Measurements from ENCODE around the gene ZNF598. TPM values are rescaled to one million over a fixed set of nuclear protein-coding genes. Genes with fewer than 3 reads are reported as not detected.

ZNF598 gene
- total and polyA plus RNA-seq, 2 experiments from 2014 or later, result 8.5 to 48.6 TPM

GRCh38 chr16:2003827-2004641 is 5.6 kb downstream of the ZNF598 start (continued):
- TF ChIP-seq ETS1 (IDR thresholded peaks at IDR 0.05), result no peak
- TF ChIP-seq NANOG (IDR thresholded peaks at IDR 0.05; ENCODE audit: borderline replicate concordance), result no peak
- TF ChIP-seq ZNF331 (CRISPR knock-in tag; IDR thresholded peaks at IDR 0.05; ENCODE audit: low read depth), result no peak

DNA sequence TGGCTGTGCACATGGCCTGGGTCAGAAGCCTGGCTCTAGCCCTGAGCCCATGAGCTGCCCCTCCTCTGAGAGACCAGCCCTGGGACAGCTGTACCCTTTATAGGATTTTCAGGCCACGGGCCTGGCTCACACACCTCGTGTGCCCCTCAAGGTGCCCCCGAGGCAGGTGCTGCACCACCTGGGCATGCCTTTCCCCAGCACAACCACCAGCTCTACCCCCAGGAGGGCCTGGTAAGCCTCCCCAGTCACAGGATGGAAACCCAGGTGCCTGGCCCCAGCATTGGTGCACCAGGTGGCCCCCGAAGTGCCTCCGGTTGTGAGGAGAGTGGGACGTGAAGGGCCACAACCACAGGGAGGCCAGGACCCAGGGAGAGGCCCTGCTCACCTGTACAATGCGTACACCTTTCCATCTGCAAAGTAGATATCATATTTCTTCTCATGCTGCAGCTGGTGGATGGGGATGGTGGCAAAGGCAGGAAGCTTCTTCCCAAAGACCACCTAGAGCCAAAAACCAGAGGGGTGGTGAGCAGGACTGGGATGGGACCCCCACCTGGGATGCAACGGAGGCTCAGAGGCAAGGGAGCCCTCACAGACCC is 6.3 kb downstream of the ZNF598 start:
- no peak overlapping the region for H3K27ac Mint-ChIP-seq
- peaks cover 32% of the 10 kb centered on the region for H3K79me2 ChIP-seq (replicated peaks; ENCODE audit: insufficient read depth)
- no peak overlapping the region for H3K27ac ChIP-seq (ENCODE audit: low read depth)
- peaks cover 25% of the 10 kb centered on the region for H3K36me3 Mint-ChIP-seq (ENCODE audit: low read depth)
- no peaks in the 10 kb centered on the region for H3K9me3 Mint-ChIP-seq
- H3K4me1 Mint-ChIP-seq, result peaks cover 27% of the 10 kb centered on the region
- no peak overlapping the region for H3K4me3 ChIP-seq
- no peaks in the 10 kb centered on the region for H3K27me3 ChIP-seq (ENCODE audit: insufficient read depth)
- no peaks in the 10 kb centered on the region for H3K36me3 ChIP-seq (ENCODE audit: insufficient read depth)
- peaks cover 8% of the 10 kb centered on the region for H3K27me3 Mint-ChIP-seq (ENCODE audit: insufficient read depth, low read depth, poor library complexity)
- H3K4me2 ChIP-seq, result no peak overlapping the region
- H3F3A ChIP-seq (replicated peaks; ENCODE audit: low read depth), result peaks cover 28% of the 10 kb centered on the region; the same call in 1 of the 2 replicates
- TF ChIP-seq CTCF (conservative IDR thresholded peaks at IDR 0.05; ENCODE audit: low read depth in 2 of 2), result no peak
- TF ChIP-seq NANOG (IDR thresholded peaks at IDR 0.05; ENCODE audit: borderline replicate concordance), result no peak
- no peak for TF ChIP-seq ZNF331 (CRISPR knock-in tag; IDR thresholded peaks at IDR 0.05; ENCODE audit: low read depth)
- TF ChIP-seq ZNF114 (CRISPR knock-in tag; IDR thresholded peaks at IDR 0.05), result no peak
- TF ChIP-seq POLR2AphosphoS5 (IDR thresholded peaks at IDR 0.05; ENCODE audit: low read depth), result no peak
- no peak for TF ChIP-seq STAT1 (IDR thresholded peaks at IDR 0.05; ENCODE audit: unreplicated experiment)
- no peak for TF ChIP-seq EZH2phosphoT487 (IDR thresholded peaks at IDR 0.05; ENCODE audit: unreplicated experiment)
- no peak for TF ChIP-seq ZNF462 (CRISPR knock-in tag; IDR thresholded peaks at IDR 0.05)
- TF ChIP-seq ETS1 (IDR thresholded peaks at IDR 0.05), result no peak
- TF ChIP-seq JUNB (IDR thresholded peaks at IDR 0.05; ENCODE audit: unreplicated experiment), result no peak
- ATAC-seq, result no peak
- no peak overlapping the region for H2AFZ ChIP-seq
- H3K4me1 ChIP-seq (ENCODE audit: insufficient read depth), result peaks cover 12% of the 10 kb centered on the region
- no peak overlapping the region for H3K4me3 Mint-ChIP-seq
- DNase-seq (ENCODE audit: low spot score), result no peak
- H3K9me2 ChIP-seq (ENCODE audit: insufficient read depth), result no peaks in the 10 kb centered on the region
- peaks cover 34% of the 10 kb centered on the region for H4K20me1 ChIP-seq (replicated peaks; ENCODE audit: insufficient read depth)

Data from GM23338 (cell line).